ENCODE results near the gene YKT6. TPM values are rescaled to one million over a fixed set of nuclear protein-coding genes. Genes with fewer than 3 reads are reported as not detected.
"Not testable (repeated sequence)": the region's sequence is repeated elsewhere in the genome, so short reads cannot be mapped to it uniquely, and the experiment has no call there.

Gene YKT6
- total RNA-seq, 1 donor from 2014 or later = 56.1 TPM

DNA sequence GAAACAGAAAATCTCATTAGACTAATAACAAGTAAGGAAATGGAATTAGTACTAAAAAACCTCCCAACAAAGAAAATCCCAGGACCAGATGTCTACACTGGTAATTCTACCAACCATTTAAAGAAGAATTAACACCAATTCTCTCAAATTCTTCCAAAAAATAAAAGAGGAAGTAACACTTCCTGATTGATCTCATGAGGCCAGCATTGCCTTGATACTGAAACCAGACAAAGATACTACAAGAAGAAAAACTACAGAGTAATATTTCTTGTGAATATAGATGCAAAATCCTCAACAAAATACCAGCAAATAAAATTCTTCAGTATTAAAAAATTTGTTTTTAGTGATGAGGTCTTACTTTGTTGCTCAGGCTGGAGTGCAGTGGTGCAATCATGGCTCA, 32.9 kb upstream of the YKT6 start:
- intact Hi-C loops (cut with DNase I) = no loop called here
- no peak for DNase-seq (ENCODE audit: low spot score)

DNA sequence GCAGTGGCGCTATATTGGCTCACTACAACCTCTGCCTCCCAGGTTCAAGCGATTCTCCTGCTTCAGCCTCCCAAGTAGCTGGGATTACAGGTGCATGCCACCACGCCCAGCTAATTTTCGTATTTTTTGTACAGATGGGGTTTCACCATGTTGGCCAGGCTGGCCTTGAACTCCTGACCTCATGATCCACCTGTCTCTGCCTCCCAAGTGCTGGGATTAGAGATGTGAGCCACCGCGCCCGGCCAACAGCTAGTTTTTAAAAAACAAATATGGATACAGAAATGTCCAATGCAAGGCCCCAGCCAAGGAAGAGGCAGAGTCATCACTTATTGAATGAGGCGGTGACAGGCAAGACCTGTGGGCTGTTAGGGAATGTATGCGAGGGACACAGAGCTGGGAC, 28.9 kb upstream of the YKT6 start:
- intact Hi-C loops (cut with DNase I); DNase-seq (ENCODE audit: low spot score): not testable (repeated sequence)

DNA sequence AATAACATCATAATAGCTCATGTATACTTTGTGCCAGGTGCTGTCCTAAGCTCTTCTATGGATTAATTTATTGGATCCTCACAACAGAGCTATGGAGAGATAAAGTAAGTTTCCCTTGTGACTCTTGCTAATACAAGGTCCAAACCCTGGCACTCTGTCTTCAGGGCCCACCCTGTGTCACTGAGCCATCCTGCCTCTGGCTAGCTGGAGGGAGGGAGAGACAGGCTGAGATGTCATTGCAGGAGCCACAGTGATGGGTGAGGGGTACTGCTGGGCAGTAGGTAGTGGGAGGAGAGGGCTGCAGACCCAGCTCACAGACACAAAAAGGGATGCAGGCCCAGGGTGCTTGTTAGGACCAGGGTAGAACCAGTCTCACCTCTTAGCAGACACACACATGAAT, 28.4 kb upstream of the YKT6 start:
- intact Hi-C loops (cut with DNase I) = no loop called here
- DNase-seq (ENCODE audit: low spot score) = peak; percentile 51

DNA sequence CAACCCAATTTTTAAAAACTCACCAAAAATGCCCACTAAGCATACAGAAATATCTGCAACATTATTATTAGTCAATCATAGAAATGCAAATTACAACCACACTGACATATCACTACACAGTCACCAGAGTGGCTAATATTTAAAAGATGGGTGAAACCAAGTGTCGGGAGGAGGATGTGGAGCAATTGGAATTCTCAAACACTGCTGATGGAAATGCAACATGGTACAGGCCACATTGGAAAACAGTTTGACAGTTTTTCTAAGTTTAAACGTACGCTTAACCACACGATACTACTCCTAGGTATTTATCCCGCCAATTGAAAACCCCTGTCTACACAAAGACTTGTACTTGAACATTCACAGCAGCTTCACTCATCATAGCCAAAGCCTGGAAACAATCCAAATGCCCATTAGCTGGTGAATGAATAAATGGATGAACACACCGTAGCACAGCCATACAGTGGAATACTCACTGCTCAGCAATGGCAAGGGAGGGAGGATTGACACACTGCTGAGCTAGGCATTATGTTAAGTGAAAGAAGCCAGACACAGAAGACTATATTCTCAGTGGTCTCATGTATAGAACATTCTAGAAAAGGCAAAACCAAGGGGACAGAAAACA, 27.9 kb upstream of the YKT6 start:
- no peak for DNase-seq (ENCODE audit: low spot score)
- intact Hi-C loops (cut with DNase I) = no loop called here

DNA sequence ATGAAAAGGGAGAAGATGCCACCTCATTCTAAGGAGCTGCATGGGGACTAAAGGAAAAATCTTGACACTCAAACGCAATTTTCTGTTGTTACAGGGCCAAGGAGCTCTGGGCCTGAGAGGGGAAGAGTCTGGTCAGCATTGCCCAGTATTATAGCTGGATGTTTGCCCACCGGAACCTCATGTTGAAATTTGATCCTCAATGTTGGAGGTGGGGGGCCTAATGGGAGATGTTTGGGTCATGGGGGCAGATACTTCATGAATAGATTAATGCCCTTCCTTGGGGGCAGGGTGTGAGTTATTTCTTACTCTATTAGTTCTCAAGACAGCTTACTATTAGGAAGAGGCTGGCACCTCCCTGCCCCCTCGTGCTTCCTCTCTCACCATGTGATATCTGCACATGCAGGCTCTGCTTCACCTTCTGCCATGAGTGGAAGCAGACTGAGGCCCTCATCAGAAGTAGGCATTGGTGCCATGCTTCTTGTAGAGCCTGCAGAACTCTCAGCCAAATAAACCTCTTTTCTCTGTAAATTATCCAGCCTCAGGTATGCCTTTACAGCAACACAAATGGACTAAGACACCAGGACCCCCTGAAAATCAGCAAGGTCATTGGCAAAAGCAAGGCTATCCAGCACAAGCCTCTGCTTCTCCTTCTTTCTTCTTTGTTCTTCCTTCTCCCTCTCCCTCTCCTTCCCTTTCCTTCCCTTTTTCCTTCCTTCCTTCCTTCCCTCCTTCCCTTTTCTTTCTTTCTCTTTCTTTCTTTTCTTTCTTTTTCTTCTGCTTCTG, 26.7 kb upstream of the YKT6 start:
- no peak for DNase-seq (ENCODE audit: low spot score)
- intact Hi-C loops (cut with DNase I) = no loop called here

DNA sequence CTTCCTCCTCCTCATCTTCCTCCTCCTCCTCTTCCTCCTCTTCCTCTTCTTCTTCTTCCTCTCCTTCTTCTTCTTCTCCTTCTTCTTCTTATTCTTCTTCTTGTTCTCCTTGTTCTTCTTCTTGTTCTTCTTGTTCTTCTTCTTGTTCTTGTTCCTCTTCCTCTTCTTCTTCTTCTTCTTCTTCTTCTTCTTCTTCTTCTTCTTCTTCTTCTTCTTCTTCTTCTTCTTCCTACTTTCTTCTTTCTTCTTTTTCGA, 26.2 kb upstream of the YKT6 start:
- DNase-seq (ENCODE audit: low spot score); intact Hi-C loops (cut with DNase I): not testable (repeated sequence)

DNA sequence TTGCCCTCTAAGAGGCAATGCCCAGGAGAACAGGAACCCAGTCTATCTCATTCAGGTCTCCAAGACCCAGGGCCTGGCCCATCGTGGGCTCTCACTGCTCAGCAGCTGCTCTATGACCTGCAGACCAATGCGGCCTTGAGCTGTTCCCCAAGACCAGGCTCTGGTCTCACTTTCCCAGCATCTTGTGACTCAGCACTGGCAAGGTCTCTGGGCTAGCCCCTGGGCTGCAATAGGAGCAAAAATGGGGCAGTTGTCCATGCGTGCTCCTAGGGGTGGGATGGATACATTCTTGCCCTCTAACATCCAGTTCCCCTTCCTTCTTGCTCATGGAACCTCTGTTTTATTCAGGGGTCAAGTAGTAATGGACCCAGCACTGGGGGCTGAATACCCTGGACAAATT, 25.0 kb upstream of the YKT6 start:
- intact Hi-C loops (cut with DNase I) = no loop called here
- DNase-seq (ENCODE audit: low spot score) = no peak

DNA sequence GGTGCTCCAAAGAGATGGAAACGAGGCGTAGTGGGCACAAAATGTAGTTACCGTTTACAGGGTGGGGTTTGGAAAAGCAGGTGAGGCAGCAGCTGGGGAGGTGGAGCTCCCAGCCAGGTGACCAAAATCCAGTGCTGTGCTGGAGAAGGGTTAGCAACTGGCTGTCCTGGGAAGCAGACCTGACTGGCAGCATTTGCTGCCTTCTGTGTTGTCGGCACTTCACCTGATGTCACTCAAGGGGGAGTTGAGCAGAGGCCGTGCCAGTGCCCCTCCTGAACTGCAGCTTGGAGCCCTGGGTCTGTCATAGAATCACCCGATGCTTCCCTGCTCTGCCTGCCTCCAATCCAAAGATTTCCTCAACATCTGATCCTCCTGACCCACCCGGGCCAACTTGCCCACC, 24.3 kb upstream of the YKT6 start:
- no peak for DNase-seq (ENCODE audit: low spot score)
- intact Hi-C loops (cut with DNase I) = no loop called here

DNA sequence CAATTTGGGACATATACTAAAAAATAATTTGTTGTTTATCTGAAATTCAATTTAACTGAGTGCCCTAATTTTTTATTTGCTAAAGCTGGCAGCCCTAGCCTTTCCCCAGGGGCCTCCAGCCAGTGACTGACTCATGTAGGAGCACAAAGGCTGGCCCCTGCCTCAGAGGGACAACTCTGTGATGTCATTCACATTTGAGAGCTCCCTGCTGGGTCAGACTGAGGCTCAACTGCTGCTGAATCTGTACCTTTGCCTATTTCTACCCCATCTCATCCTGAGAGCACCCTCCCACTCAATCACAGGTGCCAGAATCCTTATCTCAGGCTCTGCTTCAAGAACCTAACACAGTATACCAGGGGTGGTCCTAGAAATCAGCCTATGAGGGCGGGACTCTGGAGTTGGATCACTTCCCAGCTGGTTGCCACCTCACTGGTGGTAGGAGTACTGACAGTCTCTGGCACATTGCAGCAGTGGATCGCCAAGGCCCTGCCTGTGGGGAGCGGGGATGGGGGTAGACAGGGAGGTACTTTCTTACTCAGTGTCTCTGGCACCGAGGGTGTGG, 23.1 kb upstream of the YKT6 start:
- no peak for DNase-seq (ENCODE audit: low spot score)
- intact Hi-C loops (cut with DNase I) = no loop called here

DNA sequence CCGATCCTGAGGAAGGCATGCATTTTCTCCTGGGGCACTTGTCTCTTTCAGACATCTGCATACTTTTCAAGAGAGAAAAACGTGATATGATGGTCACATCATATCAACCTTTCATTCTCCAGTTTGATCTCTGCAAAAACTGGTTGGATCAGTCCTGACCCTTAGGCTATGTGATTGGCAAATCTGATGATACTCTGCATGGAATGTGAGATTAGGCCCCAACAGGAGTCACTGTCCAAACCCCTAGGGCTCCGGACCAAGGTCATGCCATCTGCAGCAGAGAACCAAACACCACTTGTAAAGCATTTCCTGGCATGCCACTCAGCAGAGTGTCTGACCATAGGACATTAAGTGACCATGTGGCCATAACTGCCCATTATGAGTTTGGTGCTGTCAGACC, 20.1 kb upstream of the YKT6 start:
- no peak for DNase-seq (ENCODE audit: low spot score)
- intact Hi-C loops (cut with DNase I) = no loop called here

DNA sequence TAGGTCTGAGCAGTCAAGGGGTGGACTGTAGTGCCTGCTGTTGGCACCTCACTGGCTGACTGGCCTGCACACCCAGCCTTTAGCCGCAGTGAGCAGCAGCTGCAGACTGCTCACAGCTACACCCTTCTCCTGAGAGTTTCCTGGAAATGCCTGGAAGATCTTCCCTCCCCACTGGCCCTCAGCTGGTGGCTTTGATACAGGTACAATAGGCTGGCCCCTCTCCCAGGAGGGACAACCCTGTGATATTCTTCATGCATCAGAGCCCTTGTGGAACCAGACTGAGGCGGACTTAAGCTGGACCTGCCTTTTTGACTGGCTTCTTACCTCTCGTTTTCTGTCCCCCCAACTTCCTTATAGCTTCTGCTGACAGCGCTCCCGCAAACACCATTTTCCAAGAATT, 18.0 kb upstream of the YKT6 start:
- intact Hi-C loops (cut with DNase I) = no loop called here

DNA sequence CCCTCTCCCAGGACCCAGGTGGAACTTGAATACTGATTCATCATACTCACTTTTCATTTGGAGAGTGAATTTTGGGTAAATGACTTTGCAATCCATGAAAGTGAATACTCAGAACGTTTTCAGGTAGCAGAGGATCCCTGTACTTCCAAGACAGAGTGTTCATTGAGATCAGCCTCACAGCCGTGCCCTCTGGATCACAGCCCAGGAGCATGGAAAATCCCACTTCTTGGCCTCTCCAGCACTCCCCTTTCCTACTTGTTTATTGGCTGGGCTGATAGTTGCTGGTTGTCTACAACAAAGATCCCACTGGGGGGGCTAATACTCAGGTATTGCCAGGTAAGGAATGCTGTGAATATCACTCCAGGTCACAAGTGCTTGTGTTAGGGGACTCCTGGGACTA, 17.4 kb upstream of the YKT6 start:
- intact Hi-C loops (cut with DNase I) = no loop called here
- no peak for DNase-seq (ENCODE audit: low spot score)

More for the DNA sequence above, 18.0 kb upstream of the YKT6 start:
- no peak for DNase-seq (ENCODE audit: low spot score)

DNA sequence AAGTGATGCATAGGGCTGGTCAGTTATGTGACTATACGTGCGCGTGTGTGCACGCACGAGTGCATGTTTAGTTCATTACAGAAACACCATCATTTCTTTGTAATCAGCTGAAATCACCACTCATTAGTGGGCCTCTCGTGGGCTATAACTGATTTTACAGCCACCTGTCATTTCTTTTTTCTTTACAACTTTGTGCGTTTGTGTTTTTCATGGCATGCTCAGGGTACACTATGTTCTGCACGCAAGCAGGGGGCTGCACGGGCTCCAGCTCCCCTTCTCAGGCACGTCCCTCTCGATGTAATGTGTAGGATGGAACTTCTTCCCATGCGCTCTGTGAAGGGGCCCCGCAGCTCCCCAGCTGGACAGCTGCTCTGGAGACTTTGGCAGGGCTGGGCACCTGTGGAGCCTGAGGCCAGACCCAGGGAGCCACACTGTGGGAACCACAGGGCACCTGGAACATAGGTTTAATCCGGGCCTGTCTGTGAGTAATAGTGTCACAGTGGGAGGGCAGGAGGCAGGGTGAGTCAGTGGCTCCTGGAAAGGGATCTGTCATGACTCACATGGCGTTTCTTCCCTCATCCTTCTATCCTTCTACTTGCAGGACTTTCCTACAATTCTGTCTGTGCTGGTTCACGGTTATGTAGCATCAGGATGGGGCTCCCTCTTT, 16.4 kb upstream of the YKT6 start:
- intact Hi-C loops (cut with DNase I) = no loop called here
- no peak for DNase-seq (ENCODE audit: low spot score)

DNA sequence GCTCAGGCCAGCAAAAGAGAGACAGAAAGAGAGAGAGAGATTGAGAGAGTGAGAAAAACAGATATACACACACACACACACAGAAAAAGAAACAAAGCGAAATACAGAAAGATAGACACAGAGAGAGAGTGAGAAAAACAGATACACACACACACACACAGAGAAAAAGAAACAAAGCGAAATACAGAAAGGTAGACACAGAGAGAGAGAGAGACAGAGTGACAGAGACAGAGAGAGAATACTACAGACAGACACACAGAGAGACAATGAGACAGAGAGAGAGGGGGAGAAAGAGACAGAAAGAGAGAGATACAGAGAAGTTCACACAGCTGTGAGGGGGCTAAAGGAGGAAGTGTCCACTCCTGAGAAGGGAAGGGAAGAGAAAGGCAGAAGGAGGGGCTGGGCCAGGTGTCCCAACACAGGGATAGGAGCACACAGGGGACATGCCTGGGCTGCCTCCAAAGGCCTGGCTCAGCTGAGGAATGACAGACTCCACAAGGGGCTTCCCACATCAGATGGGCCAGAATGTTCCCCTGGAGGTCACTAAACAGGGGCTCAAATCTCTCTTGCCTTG, 15.8 kb upstream of the YKT6 start:
- DNase-seq (ENCODE audit: low spot score) = no peak
- intact Hi-C loops (cut with DNase I) = no loop called here

DNA sequence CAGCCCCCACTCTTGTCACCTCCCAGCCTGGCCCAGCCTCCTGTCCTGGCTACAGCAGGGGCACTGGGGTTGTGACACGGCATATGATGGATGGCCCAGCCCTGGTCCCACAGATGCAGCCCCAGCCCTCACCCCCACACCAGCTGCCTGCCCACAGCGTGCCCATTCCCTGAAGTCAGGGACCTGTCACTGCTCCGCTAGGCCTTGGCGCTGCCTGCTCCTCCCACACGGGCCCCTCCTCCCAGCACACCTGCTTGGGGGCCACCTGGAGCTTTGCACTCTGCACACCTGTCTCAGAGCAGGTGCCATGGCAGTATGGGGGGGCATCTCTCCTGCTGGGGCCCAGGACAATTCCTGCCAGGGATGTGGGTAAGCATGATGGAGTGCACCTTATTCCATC, 15.0 kb upstream of the YKT6 start:
- no peak for DNase-seq (ENCODE audit: low spot score)
- intact Hi-C loops (cut with DNase I) = no loop called here

DNA sequence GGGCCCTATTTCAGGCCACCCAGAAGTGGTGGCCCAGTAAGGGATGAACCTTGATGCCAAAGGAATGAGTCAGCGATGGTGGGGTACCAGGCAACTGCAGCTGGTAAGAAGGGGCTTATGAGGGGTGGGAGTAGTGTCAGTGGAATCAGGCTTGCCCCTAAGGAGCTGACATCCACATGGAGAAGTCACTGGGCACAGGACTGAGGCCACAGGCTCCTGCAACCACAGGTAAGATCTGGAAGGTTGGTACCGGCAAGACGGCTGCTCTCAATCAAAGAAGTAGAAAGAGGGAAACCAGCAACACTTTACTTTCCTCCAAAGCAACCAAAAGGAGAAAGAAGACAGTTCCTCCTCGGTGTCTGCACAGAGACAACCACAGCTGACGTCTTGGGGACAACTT, 14.0 kb upstream of the YKT6 start:
- no peak for DNase-seq (ENCODE audit: low spot score)

DNA sequence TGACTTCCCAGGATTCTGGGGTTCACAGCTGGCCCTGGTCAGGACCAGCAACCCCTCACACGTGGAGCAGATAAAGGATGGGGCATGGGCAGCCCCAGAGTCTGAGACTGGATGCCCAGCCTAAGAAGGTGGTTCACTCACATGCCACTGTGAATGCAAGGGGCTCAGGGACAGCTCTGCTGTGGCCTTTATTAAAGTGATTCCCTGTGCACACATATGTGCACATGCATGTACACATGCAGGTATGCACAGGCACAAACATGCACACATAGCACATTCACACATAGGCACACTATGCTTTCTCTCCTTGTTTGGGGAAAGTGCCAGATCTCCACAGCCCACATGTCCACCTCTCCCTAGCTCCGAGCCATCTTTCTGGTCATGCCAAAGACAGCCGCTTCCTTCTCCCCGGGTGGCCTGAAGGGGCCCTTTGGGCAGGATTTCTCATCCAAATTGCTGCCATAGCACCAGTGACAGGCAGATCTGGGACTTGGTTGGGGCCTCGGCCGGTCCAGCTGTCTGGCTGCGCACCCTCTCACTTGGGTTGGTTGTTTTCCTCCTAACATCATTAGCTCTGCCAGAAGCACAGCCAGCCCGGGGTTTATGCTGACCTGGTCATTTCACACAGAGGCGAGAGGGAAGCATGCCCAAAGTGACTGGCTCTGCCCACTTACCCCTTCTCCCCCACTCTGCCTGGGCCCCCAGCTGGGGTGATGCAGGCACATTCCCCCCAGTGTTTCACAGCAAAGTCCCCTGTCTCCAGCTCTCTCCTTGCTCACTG, 13.0 kb upstream of the YKT6 start:
- intact Hi-C loops (cut with DNase I) = no loop called here
- no peak for DNase-seq (ENCODE audit: low spot score)

More for the DNA sequence above, 14.0 kb upstream of the YKT6 start:
- intact Hi-C loops (cut with DNase I) = no loop called here

DNA sequence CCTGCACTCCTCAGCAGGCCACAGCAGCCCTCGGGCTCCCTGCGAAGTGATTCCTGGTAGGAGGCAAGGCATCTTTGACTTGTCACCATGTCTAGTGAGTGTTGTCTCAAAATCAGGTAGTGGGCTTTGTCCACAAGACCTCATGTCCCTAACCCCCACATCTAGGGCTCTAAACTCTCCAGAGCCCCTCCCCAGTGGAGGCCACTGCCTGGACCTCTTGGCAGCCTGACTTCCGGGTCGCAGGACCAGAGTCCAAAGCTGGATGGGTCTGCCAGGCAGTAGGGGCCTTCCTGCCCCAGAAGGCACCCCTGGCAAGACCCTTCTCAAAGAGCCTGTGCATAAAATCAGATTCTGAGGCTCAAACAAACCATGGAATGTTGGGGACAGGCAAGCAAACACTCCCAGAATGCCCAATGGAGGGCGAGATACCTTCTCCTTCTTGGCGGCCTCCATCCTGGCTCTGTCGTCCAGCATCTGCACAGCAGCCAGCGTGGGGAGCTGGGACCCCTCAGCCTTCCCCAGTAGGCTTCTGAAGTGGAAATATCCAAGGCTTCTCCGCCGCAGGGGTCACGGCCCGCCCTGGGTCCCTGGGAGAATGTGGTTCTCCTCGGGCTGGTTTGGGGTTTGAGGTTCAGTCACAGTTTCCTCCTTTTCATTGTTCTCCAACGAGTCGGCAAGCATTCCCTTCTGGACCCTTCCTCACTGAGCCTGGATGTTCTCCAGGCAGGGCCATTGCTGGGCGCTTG, 12.1 kb upstream of the YKT6 start:
- intact Hi-C loops (cut with DNase I) = no loop called here
- no peak for DNase-seq (ENCODE audit: low spot score)

DNA sequence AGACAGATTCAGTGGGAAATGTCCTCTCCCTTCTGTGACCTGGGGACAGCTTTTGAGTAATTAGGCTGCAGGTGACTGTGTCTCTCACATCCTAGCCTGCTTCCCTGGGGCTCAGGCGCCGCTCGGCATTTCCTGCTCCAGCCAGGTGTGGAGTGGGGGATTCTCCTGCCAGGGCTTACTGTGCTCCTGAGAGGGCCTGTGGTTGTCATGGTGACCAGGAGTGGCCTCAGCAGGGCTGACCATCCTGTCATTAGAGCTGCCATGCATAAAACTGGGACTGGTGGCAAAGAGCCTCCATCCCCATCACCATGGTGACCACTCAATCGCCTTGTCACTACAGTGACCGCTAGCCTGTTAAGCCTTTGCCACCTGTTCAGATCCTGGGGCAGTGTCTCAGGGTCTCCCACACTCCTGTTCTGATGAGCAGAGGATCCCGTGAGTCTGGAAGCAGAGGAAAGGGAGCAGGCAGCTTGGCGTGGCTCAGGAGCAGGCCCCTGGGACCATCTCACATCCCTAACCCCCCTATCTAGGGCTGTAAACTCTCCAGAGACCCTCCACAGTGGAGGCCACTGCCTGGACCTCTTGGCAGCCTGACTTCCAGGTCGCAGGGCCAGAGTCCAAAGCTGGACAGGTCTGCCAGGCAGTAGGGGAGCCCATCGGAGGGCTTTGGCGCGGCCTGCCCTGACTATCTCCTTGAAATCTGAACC, 11.3 kb upstream of the YKT6 start, which contains the start of gene GCK:
TSS of gene GCK (minus strand) at position 154 of the 707 bp plus-strand sequence. CDS start 486 bp downstream, outside the sequence.
- no peak for DNase-seq (ENCODE audit: low spot score)
- intact Hi-C loops (cut with DNase I) = no loop called here

Measured in cardiac septum (tissue), 1 donor.